ENCODE measurements around the gene ZIC5.

Gene ZIC5

GRCh38 chr13:99923877-99924582 is 47.5 kb downstream of the ZIC5 start:
- DNase-seq (ENCODE audit: low spot score) = no peak
- no peak for TF ChIP-seq CTCF (IDR thresholded peaks at IDR 0.05; ENCODE audit: extremely low read depth, insufficient read depth, missing control alignments)
- in situ Hi-C loops (cut with MboI; ENCODE audit: low pct_unique_long_range_greater_than_20kb, low sequenced_read_pairs, unreplicated experiment) = loop anchor here (25.0 kb wide), 1 partner anchor 313 kb away; no protein-coding TSS in a partner anchor

GRCh38 chr13:99922631-99923404 is 48.7 kb downstream of the ZIC5 start:
- TF ChIP-seq CTCF (IDR thresholded peaks at IDR 0.05; ENCODE audit: extremely low read depth, insufficient read depth, missing control alignments) = no peak
- DNase-seq (ENCODE audit: low spot score) = no peak
- in situ Hi-C loops (cut with MboI; ENCODE audit: low pct_unique_long_range_greater_than_20kb, low sequenced_read_pairs, unreplicated experiment) = loop anchor here (25.0 kb wide), 1 partner anchor 314 kb away; no protein-coding TSS in a partner anchor

GRCh38 chr13:99919132-99919531 is 52.4 kb downstream of the ZIC5 start:
- no peak for TF ChIP-seq CTCF (IDR thresholded peaks at IDR 0.05; ENCODE audit: extremely low read depth, insufficient read depth, missing control alignments)
- in situ Hi-C loops (cut with MboI; ENCODE audit: low pct_unique_long_range_greater_than_20kb, low sequenced_read_pairs, unreplicated experiment) = loop anchor here (25.0 kb wide), 1 partner anchor 318 kb away; no protein-coding TSS in a partner anchor
- no peak for DNase-seq (ENCODE audit: low spot score)

- in situ Hi-C loops (cut with MboI; ENCODE audit: low pct_unique_long_range_greater_than_20kb, low sequenced_read_pairs, unreplicated experiment) = loop anchor here (25.0 kb wide), 1 partner anchor 321 kb away; no protein-coding TSS in a partner anchor
- peak; percentile 88 for TF ChIP-seq CTCF (IDR thresholded peaks at IDR 0.05; ENCODE audit: extremely low read depth, insufficient read depth, missing control alignments)
- peak; percentile 81 for DNase-seq (ENCODE audit: low spot score)
Observed at GRCh38 chr13:99916366-99917103, 55.0 kb downstream of the ZIC5 start.

GRCh38 chr13:99913167-99913566 is 58.4 kb downstream of the ZIC5 start:
- TF ChIP-seq CTCF (IDR thresholded peaks at IDR 0.05; ENCODE audit: extremely low read depth, insufficient read depth, missing control alignments) = no peak
- no peak for DNase-seq (ENCODE audit: low spot score)
- in situ Hi-C loops (cut with MboI; ENCODE audit: low pct_unique_long_range_greater_than_20kb, low sequenced_read_pairs, unreplicated experiment) = loop anchor here (25.0 kb wide), 1 partner anchor 324 kb away; no protein-coding TSS in a partner anchor
